ENCODE measurements around the gene LOXL1. TPM values are rescaled to one million over a fixed set of nuclear protein-coding genes. Genes with fewer than 3 reads are reported as not detected.

LOXL1 gene
- total and polyA plus RNA-seq, 2 donors (not counting 1 experiment from before 2014, with no cell fraction given), result 0.21 to 0.49 TPM

DNA sequence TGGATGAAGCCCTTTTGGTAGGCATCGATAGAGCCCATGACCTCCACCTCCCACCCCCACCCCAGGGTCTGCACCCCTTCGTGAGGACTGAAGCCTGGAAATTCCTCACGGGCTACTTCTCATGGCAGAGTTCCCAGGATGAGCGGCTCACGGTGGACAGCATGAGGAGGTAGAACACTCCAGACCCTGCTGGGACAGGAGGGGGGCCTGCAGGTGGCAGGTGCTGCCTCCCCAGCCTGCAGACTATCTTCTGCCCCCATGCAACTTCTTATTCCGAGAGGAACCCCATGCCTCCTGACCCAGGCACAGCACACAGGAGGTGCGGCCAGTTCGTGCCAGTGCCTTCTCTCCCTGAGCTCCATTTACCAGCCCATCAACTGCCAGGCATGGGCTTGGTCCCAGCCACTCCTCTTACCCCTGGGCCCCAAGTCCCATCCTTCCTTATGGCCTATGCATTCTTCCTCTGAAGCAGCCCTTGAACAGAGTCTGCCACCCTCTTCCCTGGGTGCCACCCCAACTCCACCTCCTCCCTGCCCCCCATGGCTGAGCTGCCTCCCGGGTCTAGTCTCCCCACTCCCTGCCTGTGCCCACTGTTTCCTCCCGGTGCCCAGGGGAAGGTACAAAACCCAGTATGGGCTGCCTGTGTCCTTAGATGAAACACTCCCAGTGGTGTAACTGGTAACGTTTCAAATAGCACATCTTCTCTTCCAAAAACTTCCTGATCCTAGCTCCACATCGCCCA is 44.5 kb upstream of the LOXL1 start:
- H3K4me1 Mint-ChIP-seq, result no peaks in the 10 kb centered on the region
- Histone ChIP-seq H2AFZ (ENCODE audit: insufficient read depth, low read depth, low read length, poor library complexity, severe bottlenecking) (no peak overlapping the region), H4K20me1 (ENCODE audit: control insufficient read depth, insufficient read depth, low read length, poor library complexity, severe bottlenecking) (no peaks in the 10 kb centered on the region), H3K79me2 (ENCODE audit: control insufficient read depth, insufficient read depth, low read length) (no peaks in the 10 kb centered on the region), H3K27ac (ENCODE audit: low read length in 2 of 2) (no peak overlapping the region), H3K9ac (ENCODE audit: low read length) (no peak overlapping the region), H3K4me1 (ENCODE audit: control insufficient read depth in 2 of 2, insufficient read depth in 2 of 2, low read length in 2 of 2) (no peaks in the 10 kb centered on the region), H3K4me2 (replicated peaks; ENCODE audit: low read depth, low read length, poor library complexity, severe bottlenecking) (no peak overlapping the region), H3K9me3 (ENCODE audit: control extremely low read depth in 1 of 3, control insufficient read depth in 2 of 3, insufficient read depth in 1 of 3, low read length in 2 of 3) (no peaks in the 10 kb centered on the region), H3K27me3 (replicated peaks in 1 of 4; ENCODE audit: control extremely low read depth in 1 of 4, control insufficient read depth in 3 of 4, insufficient read depth in 4 of 4, low read length in 3 of 4) (peaks cover 0 to 3% (median 0%) of the 10 kb centered on the region in 4 experiments), H3K36me3 (replicated peaks in 1 of 2; ENCODE audit: control extremely low read depth in 1 of 2, control insufficient read depth in 1 of 2, extremely low read depth in 1 of 2, insufficient read depth in 2 of 2, low read length in 1 of 2) (no peaks in the 10 kb centered on the region), H3K4me3 (ENCODE audit: control extremely low read depth in 1 of 5, extremely low read depth in 1 of 5, insufficient read depth in 1 of 5, low read depth in 2 of 5, low read length in 4 of 5) (no peak overlapping the region)
- POLR2A ChIA-PET, result no interaction called here
- intact Hi-C loops (cut with micrococcal nuclease), result no loop called here
- ATAC-seq (ENCODE audit: low read depth) (no peak), DNase-seq (no peak)
- H3K4me3 Mint-ChIP-seq, result no peak overlapping the region
- TF ChIP-seq EZH2 (IDR thresholded peaks at IDR 0.05; ENCODE audit: borderline replicate concordance, insufficient read depth, low read depth, low read length, poor library complexity, severe bottlenecking), result no peak
- TF ChIP-seq, protein P1, sequence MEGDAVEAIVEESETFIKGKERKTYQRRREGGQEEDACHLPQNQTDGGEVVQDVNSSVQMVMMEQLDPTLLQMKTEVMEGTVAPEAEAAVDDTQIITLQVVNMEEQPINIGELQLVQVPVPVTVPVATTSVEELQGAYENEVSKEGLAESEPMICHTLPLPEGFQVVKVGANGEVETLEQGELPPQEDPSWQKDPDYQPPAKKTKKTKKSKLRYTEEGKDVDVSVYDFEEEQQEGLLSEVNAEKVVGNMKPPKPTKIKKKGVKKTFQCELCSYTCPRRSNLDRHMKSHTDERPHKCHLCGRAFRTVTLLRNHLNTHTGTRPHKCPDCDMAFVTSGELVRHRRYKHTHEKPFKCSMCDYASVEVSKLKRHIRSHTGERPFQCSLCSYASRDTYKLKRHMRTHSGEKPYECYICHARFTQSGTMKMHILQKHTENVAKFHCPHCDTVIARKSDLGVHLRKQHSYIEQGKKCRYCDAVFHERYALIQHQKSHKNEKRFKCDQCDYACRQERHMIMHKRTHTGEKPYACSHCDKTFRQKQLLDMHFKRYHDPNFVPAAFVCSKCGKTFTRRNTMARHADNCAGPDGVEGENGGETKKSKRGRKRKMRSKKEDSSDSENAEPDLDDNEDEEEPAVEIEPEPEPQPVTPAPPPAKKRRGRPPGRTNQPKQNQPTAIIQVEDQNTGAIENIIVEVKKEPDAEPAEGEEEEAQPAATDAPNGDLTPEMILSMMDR (IDR thresholded peaks at IDR 0.05), result no peak
- WGBS (ENCODE audit: insufficient coverage), result 78% methylated on average over 11 of the region's 12 CpGs
- H3K9me3 Mint-ChIP-seq (ENCODE audit: insufficient read depth), result no peaks in the 10 kb centered on the region
- peaks cover 17% of the 10 kb centered on the region for H3K27me3 Mint-ChIP-seq
- CTCF ChIA-PET, result no interaction called here
- no peak overlapping the region for H3K27ac Mint-ChIP-seq

DNA sequence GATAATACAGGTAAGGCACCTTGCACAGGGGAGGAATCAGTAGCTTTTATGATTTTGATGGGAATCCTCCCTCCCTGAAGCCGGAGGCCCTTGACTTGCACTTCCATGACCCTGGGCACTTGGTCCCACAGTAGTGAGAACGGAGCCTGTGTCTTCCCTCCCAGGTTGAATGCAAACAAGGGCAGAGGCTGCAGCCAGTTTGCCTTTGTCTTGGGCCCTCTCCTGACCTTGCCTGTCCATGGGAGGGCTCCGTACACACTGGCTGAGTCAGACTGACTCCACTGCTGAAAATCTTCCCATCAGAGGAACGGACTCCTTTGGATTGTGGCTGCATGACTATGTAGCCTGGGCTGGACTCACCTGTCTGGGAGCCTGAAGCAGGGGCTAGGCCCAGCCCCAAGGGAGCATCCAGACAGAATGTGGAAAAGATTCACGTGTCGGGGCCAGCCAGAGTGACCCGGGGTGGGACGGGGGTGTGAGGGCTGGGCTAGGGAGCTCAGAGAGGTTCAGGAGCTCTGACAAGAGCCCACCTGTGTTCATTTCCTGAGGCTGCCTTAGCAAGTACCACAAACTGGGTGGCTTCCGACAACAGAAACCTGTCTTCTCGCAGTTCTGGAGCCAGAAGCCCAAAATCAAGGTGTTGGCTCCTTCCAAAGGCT is 43.4 kb upstream of the LOXL1 start:
- Histone ChIP-seq H3K4me3 (ENCODE audit: control extremely low read depth in 1 of 5, extremely low read depth in 1 of 5, insufficient read depth in 1 of 5, low read depth in 2 of 5, low read length in 4 of 5) (no peak overlapping the region), H3K4me1 (ENCODE audit: control insufficient read depth in 2 of 2, insufficient read depth in 2 of 2, low read length in 2 of 2) (no peaks in the 10 kb centered on the region), H3K4me2 (replicated peaks; ENCODE audit: low read depth, low read length, poor library complexity, severe bottlenecking) (no peak overlapping the region), H3K27ac (ENCODE audit: low read length in 2 of 2) (no peak overlapping the region), H4K20me1 (ENCODE audit: control insufficient read depth, insufficient read depth, low read length, poor library complexity, severe bottlenecking) (no peaks in the 10 kb centered on the region), H3K27me3 (replicated peaks in 1 of 4; ENCODE audit: control extremely low read depth in 1 of 4, control insufficient read depth in 3 of 4, insufficient read depth in 4 of 4, low read length in 3 of 4) (peaks cover 0 to 3% (median 0%) of the 10 kb centered on the region in 4 experiments), H2AFZ (ENCODE audit: insufficient read depth, low read depth, low read length, poor library complexity, severe bottlenecking) (no peak overlapping the region), H3K79me2 (ENCODE audit: control insufficient read depth, insufficient read depth, low read length) (no peaks in the 10 kb centered on the region), H3K9ac (ENCODE audit: low read length) (no peak overlapping the region), H3K36me3 (replicated peaks in 1 of 2; ENCODE audit: control extremely low read depth in 1 of 2, control insufficient read depth in 1 of 2, extremely low read depth in 1 of 2, insufficient read depth in 2 of 2, low read length in 1 of 2) (no peaks in the 10 kb centered on the region), H3K9me3 (ENCODE audit: control extremely low read depth in 1 of 3, control insufficient read depth in 2 of 3, insufficient read depth in 1 of 3, low read length in 2 of 3) (no peaks in the 10 kb centered on the region)
- Mint-ChIP-seq H3K4me3 (no peak overlapping the region), H3K9me3 (ENCODE audit: insufficient read depth) (no peaks in the 10 kb centered on the region), H3K27ac (no peak overlapping the region), H3K27me3 (peaks cover 15% of the 10 kb centered on the region), H3K4me1 (no peaks in the 10 kb centered on the region)
- ChIA-PET CTCF (no interaction called here), POLR2A (no interaction called here)
- TF ChIP-seq, protein P1 (IDR thresholded peaks at IDR 0.05), result no peak
- no peak for TF ChIP-seq EZH2 (IDR thresholded peaks at IDR 0.05; ENCODE audit: borderline replicate concordance, insufficient read depth, low read depth, low read length, poor library complexity, severe bottlenecking)
- no peak for DNase-seq
- intact Hi-C loops (cut with micrococcal nuclease), result no loop called here
- no peak for ATAC-seq (ENCODE audit: low read depth)
- 86% methylated on average over 9 of the region's 10 CpGs for WGBS (ENCODE audit: insufficient coverage)

All from B cell (primary cell).